HepG2 (cell line): Measurements from ENCODE around the gene CRADD. TPM values are rescaled to one million over a fixed set of nuclear protein-coding genes. Genes with fewer than 3 reads are reported as not detected.

Experiments
- ATM ChIP-seq: fragments of 450-650 bp; IDR thresholded peaks from 2 replicates; pipeline ENCODE4 v1.7.1; 2017; ENCODE audit warnings: mild to moderate bottlenecking, borderline replicate concordance
- BCL6 ChIP-seq: IDR thresholded peaks from 2 replicates; pipeline ENCODE4 v1.6.1; 2016; ENCODE audit warnings: missing genetic modification reagents, missing compliant biosample characterization
- ESRRA ChIP-seq: sonication (generic); formaldehyde crosslinking; IDR thresholded peaks from 2 replicates; pipeline ENCODE4 v1.5.1; 2020; ENCODE audit warnings: mild to moderate bottlenecking, low read depth, missing genetic modification reagents
- EZH2 ChIP-seq: conservative IDR thresholded peaks from 2 replicates; pipeline ENCODE4 v1.6.1; 2012; ENCODE audit warnings: mild to moderate bottlenecking, low read depth, low read length, moderate library complexity
- HDAC1 ChIP-seq: sonication (generic); formaldehyde crosslinking; IDR thresholded peaks from 2 replicates; pipeline ENCODE4 v1.5.1; 2020; ENCODE audit warnings: mild to moderate bottlenecking, missing genetic modification reagents
- MAX ChIP-seq: IDR thresholded peaks from 2 replicates; pipeline ENCODE4 v1.6.1; 2012; ENCODE audit warnings: inconsistent platforms
- NR2F6 ChIP-seq, 2 experiments: IDR thresholded peaks; 2 replicates each; pipeline ENCODE4 v1.6.1; 2016; ENCODE audit warnings: antibody characterized with exemption in 1 of 2, mild to moderate bottlenecking in 1 of 2
- SNAPC2 ChIP-seq: sonication (generic); formaldehyde crosslinking; IDR thresholded peaks from 2 replicates; pipeline ENCODE4 v1.8.1; 2022; ENCODE audit warnings: mild to moderate bottlenecking, missing genetic modification reagents
- SOX5 ChIP-seq: IDR thresholded peaks from 2 replicates; pipeline ENCODE4 v1.6.1; 2016; ENCODE audit warnings: borderline replicate concordance
- ZBTB7A ChIP-seq: sonication (generic); formaldehyde crosslinking; IDR thresholded peaks from 2 replicates; pipeline ENCODE4 v1.8.0; 2022; ENCODE audit warnings: mild to moderate bottlenecking, missing genetic modification reagents
- ZMAT5 ChIP-seq: sonication (generic); formaldehyde crosslinking; IDR thresholded peaks from 2 replicates; pipeline ENCODE4 v1.5.0; 2020; ENCODE audit warnings: mild to moderate bottlenecking, low read depth, missing genetic modification reagents, borderline replicate concordance
- ZMYM3 ChIP-seq: sonication (generic); formaldehyde crosslinking; IDR thresholded peaks from 2 replicates; pipeline ENCODE4 v1.5.1; 2020; ENCODE audit warnings: mild to moderate bottlenecking, missing genetic modification reagents
- ZNF703 ChIP-seq: sonication (generic); formaldehyde crosslinking; IDR thresholded peaks from 2 replicates; pipeline ENCODE4 v1.5.1; 2020; ENCODE audit warnings: missing genetic modification reagents, mild to moderate bottlenecking, moderate library complexity, borderline replicate concordance
- polyA plus RNA-seq, 8 experiments: library from polyadenylated mRNA; depleted of rRNA in 3 of 8; stranded (reverse) in 7 of 8; unstranded in 1 of 8; fragments of >200 nt; fragmentation: Illumina TruSeq in 4 of 8; extraction: Trizol in 4 of 8; gene quantifications; 2 replicates each; pipeline versions ENCODE4 v1.2.1 to v1.2.3, GENCODE V29; 2011 to 2016; ENCODE audit warnings: low read depth in 4 of 8, missing spikeins in 1 of 8, mixed read lengths in 1 of 8; ENCODE audit not compliant: insufficient read depth in 1 of 8
- total RNA-seq, 5 experiments: library from RNA; depleted of rRNA; stranded (reverse); fragments of >200 nt; fragmentation: Illumina TruSeq; extraction: Trizol; gene quantifications; 2 replicates each; pipeline ENCODE4 v1.2.3, GENCODE V29; 2016; ENCODE audit warnings: low read depth in 1 of 5
- TF ChIP-seq, protein P1 (sequence below): IDR thresholded peaks from 2 replicates; pipeline ENCODE4 v1.6.1; 2016; ENCODE audit warnings: control low read depth
- TF ChIP-seq, protein P2 (sequence below): IDR thresholded peaks from 2 replicates; pipeline ENCODE4 v1.6.1; 2016; ENCODE audit warnings: missing compliant biosample characterization, missing genetic modification reagents, borderline replicate concordance

The CRADD gene
- total and polyA plus RNA-seq, 2 of the 13 experiments (the other 11 are each of a cell fraction or from before 2014, with no cell fraction given), result 12.4 to 18.8 TPM

DNA sequence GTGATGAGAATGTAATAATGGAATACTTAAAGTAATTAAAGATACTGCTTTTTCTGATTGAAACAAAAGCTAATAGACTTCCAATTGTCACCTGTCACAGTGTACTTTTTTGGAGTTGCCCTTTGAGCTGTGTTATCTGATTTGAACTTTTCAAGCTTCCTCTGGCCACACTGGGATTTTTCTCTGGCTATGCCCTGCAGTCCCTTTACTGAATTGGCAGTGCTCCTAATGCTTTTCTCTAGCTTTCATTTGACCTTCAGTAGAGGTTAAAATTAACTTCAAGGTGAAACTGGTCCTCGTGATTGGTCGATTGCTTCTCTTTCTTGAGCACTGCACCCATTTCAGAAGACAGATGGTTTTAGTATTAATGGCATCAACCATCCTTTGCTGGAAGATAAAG is 89.2 kb downstream of the CRADD start (continued):
- peak; percentile 57; the same call in 1 of the 2 replicates for TF ChIP-seq ESRRA (CRISPR knock-in tag)
- no peak for TF ChIP-seq ZMYM3
- no peak for TF ChIP-seq ZBTB7A (CRISPR knock-in tag)
- no peak for TF ChIP-seq EZH2
- TF ChIP-seq, protein P1, sequence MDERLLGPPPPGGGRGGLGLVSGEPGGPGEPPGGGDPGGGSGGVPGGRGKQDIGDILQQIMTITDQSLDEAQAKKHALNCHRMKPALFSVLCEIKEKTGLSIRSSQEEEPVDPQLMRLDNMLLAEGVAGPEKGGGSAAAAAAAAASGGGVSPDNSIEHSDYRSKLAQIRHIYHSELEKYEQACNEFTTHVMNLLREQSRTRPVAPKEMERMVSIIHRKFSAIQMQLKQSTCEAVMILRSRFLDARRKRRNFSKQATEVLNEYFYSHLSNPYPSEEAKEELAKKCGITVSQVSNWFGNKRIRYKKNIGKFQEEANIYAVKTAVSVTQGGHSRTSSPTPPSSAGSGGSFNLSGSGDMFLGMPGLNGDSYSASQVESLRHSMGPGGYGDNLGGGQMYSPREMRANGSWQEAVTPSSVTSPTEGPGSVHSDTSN (CRISPR knock-in tag), result no peak
- TF ChIP-seq MAX, result no peak
- no peak for TF ChIP-seq HDAC1
- TF ChIP-seq ATM, result no peak
- no peak for TF ChIP-seq ZNF703 (CRISPR knock-in tag)
- no peak for TF ChIP-seq SNAPC2
- TF ChIP-seq, protein P2, sequence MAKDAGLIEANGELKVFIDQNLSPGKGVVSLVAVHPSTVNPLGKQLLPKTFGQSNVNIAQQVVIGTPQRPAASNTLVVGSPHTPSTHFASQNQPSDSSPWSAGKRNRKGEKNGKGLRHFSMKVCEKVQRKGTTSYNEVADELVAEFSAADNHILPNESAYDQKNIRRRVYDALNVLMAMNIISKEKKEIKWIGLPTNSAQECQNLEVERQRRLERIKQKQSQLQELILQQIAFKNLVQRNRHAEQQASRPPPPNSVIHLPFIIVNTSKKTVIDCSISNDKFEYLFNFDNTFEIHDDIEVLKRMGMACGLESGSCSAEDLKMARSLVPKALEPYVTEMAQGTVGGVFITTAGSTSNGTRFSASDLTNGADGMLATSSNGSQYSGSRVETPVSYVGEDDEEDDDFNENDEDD, result no peak
- TF ChIP-seq NR2F6 (IDR thresholded peaks at IDR 0.05), result 0 out of 2 replicates have a peak, but pooled peaks have one; percentile 11
- no peak for TF ChIP-seq NR2F6 (CRISPR knock-in tag; IDR thresholded peaks at IDR 0.05)
- TF ChIP-seq ZMAT5 (CRISPR knock-in tag), result no peak
- peak; percentile 17; the same call in 1 of the 2 replicates for TF ChIP-seq SOX5 (CRISPR knock-in tag)
- TF ChIP-seq BCL6, result no peak
